Activated CD4-positive, alpha-beta T cell treated with anti-CD3 and anti-CD28 coated beads, Interleukin-10, Interleukin-2, amounts not matched to agents 100 ng/mL and 50 ng/mL, durations not matched to agents 16 hours and 8 hours (primary cell): ENCODE results near the gene CDK14.

Source experiments
- DNase-seq: peaks from one replicate; pipeline ENCODE4 v3.0.0-alpha.2; 2020

The CDK14 gene

GRCh38 chr7:90968871-90969270 lies 372.8 kb downstream of the CDK14 start:
- no peak for DNase-seq

GRCh38 chr7:90972906-90973550 lies 376.9 kb downstream of the CDK14 start:
- DNase-seq = no peak

- DNase-seq = no peak
These were observed 380.9 kb downstream of the CDK14 start for GRCh38 chr7:90977056-90977455.

GRCh38 chr7:90980545-90980944 lies 384.4 kb downstream of the CDK14 start:
- no peak for DNase-seq

GRCh38 chr7:90982228-90982627 lies 386.1 kb downstream of the CDK14 start:
- DNase-seq = no peak

GRCh38 chr7:90984692-90985091 lies 388.6 kb downstream of the CDK14 start:
- DNase-seq = no peak

GRCh38 chr7:90988516-90988915 lies 392.4 kb downstream of the CDK14 start:
- DNase-seq = no peak

- no peak for DNase-seq
These were observed 393.1 kb downstream of the CDK14 start for GRCh38 chr7:90988996-90989765.

- DNase-seq = no peak
These were observed 398.0 kb downstream of the CDK14 start for GRCh38 chr7:90994121-90994520.

- DNase-seq = no peak
These were observed 398.5 kb downstream of the CDK14 start for GRCh38 chr7:90994601-90995000.

- DNase-seq = no peak
These were observed 399.9 kb downstream of the CDK14 start for GRCh38 chr7:90995996-90996395.

GRCh38 chr7:90999989-91000979 lies 404.2 kb downstream of the CDK14 start:
- DNase-seq = no peak

GRCh38 chr7:91005024-91005423 lies 408.9 kb downstream of the CDK14 start:
- DNase-seq = no peak

GRCh38 chr7:91005841-91006240 lies 409.7 kb downstream of the CDK14 start:
- DNase-seq = no peak

GRCh38 chr7:91007371-91007770 lies 411.2 kb downstream of the CDK14 start:
- DNase-seq = no peak

GRCh38 chr7:91013078-91013477 lies 417.0 kb downstream of the CDK14 start:
- DNase-seq = no peak

GRCh38 chr7:91019686-91020385 lies 423.7 kb downstream of the CDK14 start:
- DNase-seq = no peak

GRCh38 chr7:91020636-91021385 lies 424.7 kb downstream of the CDK14 start:
- DNase-seq = no peak

GRCh38 chr7:91021956-91022355 lies 425.8 kb downstream of the CDK14 start:
- DNase-seq = no peak

GRCh38 chr7:91025906-91026390 lies 429.8 kb downstream of the CDK14 start:
- DNase-seq = no peak

- DNase-seq = no peak
These were observed 433.6 kb downstream of the CDK14 start for GRCh38 chr7:91029688-91030087.
